OCI-LY3 (cell line): Measurements from ENCODE around the gene UBAC2.

ENCODE experiments used
- CTCF ChIP-seq: fragments of 200-600, 300-600 bp; sonication (generic); IDR thresholded peaks from 2 replicates; pipeline ENCODE4 v1.5.1; 2014; ENCODE audit warnings: antibody characterized with exemption, low read length, low read depth
- EZH2phosphoT487 ChIP-seq: fragments of 200-600 bp; shearing (Covaris generic); IDR thresholded peaks from 2 replicates; pipeline ENCODE4 v1.6.1; 2018; ENCODE audit warnings: antibody characterized with exemption, mixed run types, low read depth

GRCh38 chr13:99339230-99339721, 138.6 kb downstream of the UBAC2 start:
- no peak for TF ChIP-seq CTCF
- no peak for TF ChIP-seq EZH2phosphoT487
